Measurements from ENCODE around the gene INPP5D.

DNA sequence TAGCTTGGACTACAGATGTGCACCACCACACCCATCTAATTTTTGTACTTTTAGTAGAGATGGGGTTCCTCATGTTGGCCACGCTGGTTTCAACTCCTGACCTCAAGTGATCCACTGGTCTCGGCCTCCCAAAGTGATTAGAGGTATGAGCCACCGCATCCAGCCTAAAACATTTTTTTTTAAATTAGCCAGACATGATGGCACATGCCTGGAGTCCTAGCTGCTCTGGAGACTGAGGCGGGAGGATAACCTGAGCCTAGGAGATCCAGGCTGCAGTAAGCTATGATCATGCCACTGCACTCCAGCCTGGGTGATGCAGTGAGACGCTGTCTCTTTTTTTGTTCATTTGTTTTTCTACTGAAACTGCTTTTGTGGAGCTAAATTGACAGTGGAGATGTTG is 126.7 kb downstream of the INPP5D start:
- TF ChIP-seq HHEX (CRISPR knock-in tag; IDR thresholded peaks at IDR 0.05): no peak
- TF ChIP-seq, protein P1, sequence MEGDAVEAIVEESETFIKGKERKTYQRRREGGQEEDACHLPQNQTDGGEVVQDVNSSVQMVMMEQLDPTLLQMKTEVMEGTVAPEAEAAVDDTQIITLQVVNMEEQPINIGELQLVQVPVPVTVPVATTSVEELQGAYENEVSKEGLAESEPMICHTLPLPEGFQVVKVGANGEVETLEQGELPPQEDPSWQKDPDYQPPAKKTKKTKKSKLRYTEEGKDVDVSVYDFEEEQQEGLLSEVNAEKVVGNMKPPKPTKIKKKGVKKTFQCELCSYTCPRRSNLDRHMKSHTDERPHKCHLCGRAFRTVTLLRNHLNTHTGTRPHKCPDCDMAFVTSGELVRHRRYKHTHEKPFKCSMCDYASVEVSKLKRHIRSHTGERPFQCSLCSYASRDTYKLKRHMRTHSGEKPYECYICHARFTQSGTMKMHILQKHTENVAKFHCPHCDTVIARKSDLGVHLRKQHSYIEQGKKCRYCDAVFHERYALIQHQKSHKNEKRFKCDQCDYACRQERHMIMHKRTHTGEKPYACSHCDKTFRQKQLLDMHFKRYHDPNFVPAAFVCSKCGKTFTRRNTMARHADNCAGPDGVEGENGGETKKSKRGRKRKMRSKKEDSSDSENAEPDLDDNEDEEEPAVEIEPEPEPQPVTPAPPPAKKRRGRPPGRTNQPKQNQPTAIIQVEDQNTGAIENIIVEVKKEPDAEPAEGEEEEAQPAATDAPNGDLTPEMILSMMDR (CRISPR knock-in tag; IDR thresholded peaks at IDR 0.05): no peak
- TF ChIP-seq SRY (CRISPR knock-in tag; IDR thresholded peaks at IDR 0.05): no peak
- TF ChIP-seq, protein P2, sequence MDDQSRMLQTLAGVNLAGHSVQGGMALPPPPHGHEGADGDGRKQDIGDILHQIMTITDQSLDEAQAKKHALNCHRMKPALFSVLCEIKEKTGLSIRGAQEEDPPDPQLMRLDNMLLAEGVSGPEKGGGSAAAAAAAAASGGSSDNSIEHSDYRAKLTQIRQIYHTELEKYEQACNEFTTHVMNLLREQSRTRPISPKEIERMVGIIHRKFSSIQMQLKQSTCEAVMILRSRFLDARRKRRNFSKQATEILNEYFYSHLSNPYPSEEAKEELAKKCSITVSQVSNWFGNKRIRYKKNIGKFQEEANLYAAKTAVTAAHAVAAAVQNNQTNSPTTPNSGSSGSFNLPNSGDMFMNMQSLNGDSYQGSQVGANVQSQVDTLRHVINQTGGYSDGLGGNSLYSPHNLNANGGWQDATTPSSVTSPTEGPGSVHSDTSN (CRISPR knock-in tag; IDR thresholded peaks at IDR 0.05; ENCODE audit: borderline replicate concordance): no peak
- TF ChIP-seq, protein P3, sequence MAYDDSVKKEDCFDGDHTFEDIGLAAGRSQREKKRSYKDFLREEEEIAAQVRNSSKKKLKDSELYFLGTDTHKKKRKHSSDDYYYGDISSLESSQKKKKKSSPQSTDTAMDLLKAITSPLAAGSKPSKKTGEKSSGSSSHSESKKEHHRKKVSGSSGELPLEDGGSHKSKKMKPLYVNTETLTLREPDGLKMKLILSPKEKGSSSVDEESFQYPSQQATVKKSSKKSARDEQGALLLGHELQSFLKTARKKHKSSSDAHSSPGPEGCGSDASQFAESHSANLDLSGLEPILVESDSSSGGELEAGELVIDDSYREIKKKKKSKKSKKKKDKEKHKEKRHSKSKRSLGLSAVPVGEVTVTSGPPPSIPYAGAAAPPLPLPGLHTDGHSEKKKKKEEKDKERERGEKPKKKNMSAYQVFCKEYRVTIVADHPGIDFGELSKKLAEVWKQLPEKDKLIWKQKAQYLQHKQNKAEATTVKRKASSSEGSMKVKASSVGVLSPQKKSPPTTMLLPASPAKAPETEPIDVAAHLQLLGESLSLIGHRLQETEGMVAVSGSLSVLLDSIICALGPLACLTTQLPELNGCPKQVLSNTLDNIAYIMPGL (CRISPR knock-in tag; IDR thresholded peaks at IDR 0.05; ENCODE audit: borderline replicate concordance in 1 of 2, low read depth in 1 of 2): no peak
- TF ChIP-seq, protein P4, sequence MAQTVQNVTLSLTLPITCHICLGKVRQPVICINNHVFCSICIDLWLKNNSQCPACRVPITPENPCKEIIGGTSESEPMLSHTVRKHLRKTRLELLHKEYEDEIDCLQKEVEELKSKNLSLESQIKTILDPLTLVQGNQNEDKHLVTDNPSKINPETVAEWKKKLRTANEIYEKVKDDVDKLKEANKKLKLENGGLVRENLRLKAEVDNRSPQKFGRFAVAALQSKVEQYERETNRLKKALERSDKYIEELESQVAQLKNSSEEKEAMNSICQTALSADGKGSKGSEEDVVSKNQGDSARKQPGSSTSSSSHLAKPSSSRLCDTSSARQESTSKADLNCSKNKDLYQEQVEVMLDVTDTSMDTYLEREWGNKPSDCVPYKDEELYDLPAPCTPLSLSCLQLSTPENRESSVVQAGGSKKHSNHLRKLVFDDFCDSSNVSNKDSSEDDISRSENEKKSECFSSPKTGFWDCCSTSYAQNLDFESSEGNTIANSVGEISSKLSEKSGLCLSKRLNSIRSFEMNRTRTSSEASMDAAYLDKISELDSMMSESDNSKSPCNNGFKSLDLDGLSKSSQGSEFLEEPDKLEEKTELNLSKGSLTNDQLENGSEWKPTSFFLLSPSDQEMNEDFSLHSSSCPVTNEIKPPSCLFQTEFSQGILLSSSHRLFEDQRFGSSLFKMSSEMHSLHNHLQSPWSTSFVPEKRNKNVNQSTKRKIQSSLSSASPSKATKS (CRISPR knock-in tag; IDR thresholded peaks at IDR 0.05): no peak
